Cardiac fibroblast (primary cell): Measurements from ENCODE around the gene MSH3.
"Not testable (repeated sequence)": the region's sequence is repeated elsewhere in the genome, so short reads cannot be mapped to it uniquely, and the experiment has no call there.

Experiments used
- DNase-seq, 2 donors: peaks; one replicate each; pipeline versions ENCODE4 v3.0.0 to v3.0.0-alpha.2; 2010; ENCODE audit warnings: low read depth in 2 of 2
- H3K4me3 ChIP-seq, 2 donors: replicated peaks in 1 of 2; 1 replicate in 1 of 2; 2 replicates in 1 of 2; pipeline ENCODE4 v1.5.1; 2011; ENCODE audit warnings: low read depth in 2 of 2, low read length in 2 of 2, mild to moderate bottlenecking in 2 of 2, moderate library complexity in 1 of 2
- TF ChIP-seq, protein P1 (sequence below): IDR thresholded peaks from one replicate; pipeline ENCODE4 v1.5.1; 2011; ENCODE audit warnings: low read depth, mild to moderate bottlenecking, low read length, inconsistent platforms

The MSH3 gene

GRCh38 chr5:80805038-80805437 lies 150.6 kb downstream of the MSH3 start:
- H3K4me3 ChIP-seq: no peak overlapping the region
- TF ChIP-seq, protein P1, sequence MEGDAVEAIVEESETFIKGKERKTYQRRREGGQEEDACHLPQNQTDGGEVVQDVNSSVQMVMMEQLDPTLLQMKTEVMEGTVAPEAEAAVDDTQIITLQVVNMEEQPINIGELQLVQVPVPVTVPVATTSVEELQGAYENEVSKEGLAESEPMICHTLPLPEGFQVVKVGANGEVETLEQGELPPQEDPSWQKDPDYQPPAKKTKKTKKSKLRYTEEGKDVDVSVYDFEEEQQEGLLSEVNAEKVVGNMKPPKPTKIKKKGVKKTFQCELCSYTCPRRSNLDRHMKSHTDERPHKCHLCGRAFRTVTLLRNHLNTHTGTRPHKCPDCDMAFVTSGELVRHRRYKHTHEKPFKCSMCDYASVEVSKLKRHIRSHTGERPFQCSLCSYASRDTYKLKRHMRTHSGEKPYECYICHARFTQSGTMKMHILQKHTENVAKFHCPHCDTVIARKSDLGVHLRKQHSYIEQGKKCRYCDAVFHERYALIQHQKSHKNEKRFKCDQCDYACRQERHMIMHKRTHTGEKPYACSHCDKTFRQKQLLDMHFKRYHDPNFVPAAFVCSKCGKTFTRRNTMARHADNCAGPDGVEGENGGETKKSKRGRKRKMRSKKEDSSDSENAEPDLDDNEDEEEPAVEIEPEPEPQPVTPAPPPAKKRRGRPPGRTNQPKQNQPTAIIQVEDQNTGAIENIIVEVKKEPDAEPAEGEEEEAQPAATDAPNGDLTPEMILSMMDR: no peak
- DNase-seq: no peak

DNA sequence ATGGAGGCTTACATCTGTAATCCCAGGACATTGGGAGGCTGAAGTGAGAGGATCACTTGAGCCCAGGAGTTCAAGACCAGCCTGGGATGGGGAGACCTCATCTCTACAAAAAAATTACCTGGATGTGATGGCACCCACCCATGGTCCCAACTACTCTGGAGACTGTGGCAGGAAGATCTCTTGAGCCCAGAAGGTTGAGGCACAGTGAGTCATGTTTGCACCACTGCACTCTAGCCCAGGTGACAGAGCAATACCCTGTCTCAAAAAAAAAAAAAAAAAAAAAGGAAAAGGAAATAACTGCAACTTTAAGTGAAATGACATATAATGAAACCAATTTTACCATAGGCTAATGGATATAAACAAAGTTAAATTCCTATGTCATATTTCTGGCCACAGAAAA lies 152.5 kb downstream of the MSH3 start:
- no peak overlapping the region for H3K4me3 ChIP-seq
- no peak for DNase-seq
- TF ChIP-seq, protein P1: no peak

DNA sequence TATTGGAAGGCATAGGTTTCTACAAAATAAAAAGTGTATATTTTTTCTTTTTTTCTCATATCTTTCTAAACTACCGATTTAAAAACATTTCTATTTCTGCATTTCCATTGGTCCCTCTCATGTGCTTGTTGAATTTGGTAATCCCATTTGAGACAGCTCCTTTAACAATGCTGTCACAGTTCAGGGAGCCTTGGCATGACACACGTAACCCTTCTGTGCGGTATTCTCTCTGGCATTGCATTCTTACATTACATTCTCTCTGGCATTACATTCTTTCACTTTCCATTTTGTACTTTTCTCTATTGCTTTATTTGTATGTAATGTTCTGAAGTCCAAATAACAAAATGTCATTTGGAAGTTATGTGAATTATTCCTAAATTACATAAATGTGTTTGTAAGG lies 155.0 kb downstream of the MSH3 start:
- no peak overlapping the region for H3K4me3 ChIP-seq
- DNase-seq: no peak
- TF ChIP-seq, protein P1: no peak

DNA sequence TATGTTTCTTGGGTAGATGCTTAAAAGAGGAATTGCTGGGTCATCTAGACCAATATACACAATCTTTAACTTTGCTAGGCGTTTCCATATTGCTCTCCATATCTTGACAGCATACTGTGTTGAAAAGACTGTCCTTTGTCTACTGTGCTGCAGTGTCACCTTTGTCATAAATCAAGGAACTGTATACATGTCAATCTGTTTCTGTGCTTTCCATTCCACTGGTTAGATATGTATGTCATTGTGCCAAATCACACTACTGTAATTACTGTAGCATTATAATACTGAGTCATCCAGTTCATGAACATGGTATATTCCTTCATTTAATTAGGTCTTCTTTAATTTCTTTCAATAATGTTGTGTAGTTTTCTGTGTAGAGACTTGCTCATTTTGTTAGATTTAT lies 156.0 kb downstream of the MSH3 start:
- no peak overlapping the region for H3K4me3 ChIP-seq
- no peak for DNase-seq
- TF ChIP-seq, protein P1: no peak

DNA sequence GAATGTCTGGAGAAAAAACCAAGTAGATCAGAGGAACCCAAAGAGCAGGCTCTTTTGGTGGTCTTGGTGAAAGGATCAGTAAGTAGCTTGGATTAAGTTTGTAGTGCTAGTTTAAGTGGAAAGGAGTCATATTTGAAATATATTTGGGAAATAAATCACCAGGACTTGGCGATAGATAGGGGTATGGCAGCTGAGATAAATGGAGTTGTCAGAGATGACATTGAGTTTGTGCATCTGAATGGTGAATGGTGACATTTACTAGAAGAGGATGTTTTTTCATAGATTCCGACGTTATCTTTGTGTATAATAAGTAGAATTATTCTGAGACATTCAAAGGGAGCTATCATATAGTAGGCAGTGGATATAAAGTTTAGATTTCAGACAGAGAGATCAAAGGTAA lies 162.1 kb downstream of the MSH3 start:
- H3K4me3 ChIP-seq: no peak overlapping the region
- DNase-seq: no peak
- TF ChIP-seq, protein P1: no peak

GRCh38 chr5:80820685-80821084 lies 166.2 kb downstream of the MSH3 start:
- TF ChIP-seq, protein P1: no peak

GRCh38 chr5:80822640-80823039 lies 168.2 kb downstream of the MSH3 start:
- TF ChIP-seq, protein P1: no peak
- no peak for DNase-seq
- no peak overlapping the region for H3K4me3 ChIP-seq

More at GRCh38 chr5:80820685-80821084, 166.2 kb downstream of the MSH3 start:
- no peak for DNase-seq
- H3K4me3 ChIP-seq: no peak overlapping the region

DNA sequence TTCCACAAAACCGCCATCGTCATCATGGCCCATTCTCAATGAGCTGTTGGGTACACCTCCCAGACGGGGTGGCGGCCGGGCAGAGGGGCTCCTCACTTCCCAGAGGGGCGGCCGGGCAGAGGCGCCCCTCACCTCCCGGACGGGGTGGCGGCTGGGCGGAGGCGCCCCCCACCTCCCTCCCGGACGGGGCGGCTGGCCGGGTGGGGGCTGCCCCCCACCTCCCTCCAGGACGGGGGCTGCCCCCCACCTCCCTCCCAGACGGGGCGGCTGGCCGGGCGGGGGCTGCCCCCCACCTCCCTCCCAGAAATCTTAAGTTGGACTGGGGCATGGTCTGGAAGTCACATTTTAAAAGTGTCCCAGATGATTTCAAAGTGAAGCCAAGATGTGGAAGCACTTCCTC lies 169.7 kb downstream of the MSH3 start:
- H3K4me3 ChIP-seq, DNase-seq: not testable (repeated sequence)
